Central memory CD8-positive, alpha-beta T cell (primary cell): ENCODE measurements around the gene TAF15.

Experiments used
- ATAC-seq: fragments of 150-1000 bp; cut with Tn5 transposase; replicated peaks from 2 replicates; pipeline ENCODE4 v1.10.0; 2022; ENCODE audit warnings: mild to moderate bottlenecking, moderate FRiP score, moderate number of reproducible peaks; ENCODE audit not compliant: poor library complexity, severe bottlenecking; ENCODE audit errors: extremely low read depth
- DNase-seq, 2 donors: peaks; one replicate each; pipeline ENCODE4 v3.0.0; 2021; ENCODE audit warnings: low spot score in 2 of 2
- H3K27ac Mint-ChIP-seq: one replicate; pipeline ENCODE4 v1.8.0; 2022; ENCODE audit warnings: low read depth, mild to moderate bottlenecking, moderate library complexity, mixed read lengths
- H3K27me3 Mint-ChIP-seq: one replicate; pipeline ENCODE4 v1.8.0; 2022; ENCODE audit warnings: mixed read lengths
- H3K36me3 Mint-ChIP-seq: one replicate; pipeline ENCODE4 v1.8.0; 2022; ENCODE audit warnings: mild to moderate bottlenecking, moderate library complexity, mixed read lengths; ENCODE audit not compliant: insufficient read depth
- H3K4me1 Mint-ChIP-seq: one replicate; pipeline ENCODE4 v1.8.0; 2022; ENCODE audit warnings: mixed read lengths
- H3K4me3 Mint-ChIP-seq: one replicate; pipeline ENCODE4 v1.8.0; 2022; ENCODE audit warnings: mild to moderate bottlenecking, moderate library complexity, mixed read lengths
- H3K9me3 Mint-ChIP-seq: one replicate; pipeline ENCODE4 v1.8.0; 2022; ENCODE audit warnings: mixed read lengths

TAF15 gene

GRCh38 chr17:35773129-35773528 lies 36.2 kb upstream of the TAF15 start:
- H3K4me3 Mint-ChIP-seq = no peak overlapping the region
- no peaks in the 10 kb centered on the region for H3K4me1 Mint-ChIP-seq
- DNase-seq = no peak
- no peaks in the 10 kb centered on the region for H3K36me3 Mint-ChIP-seq
- no peak overlapping the region for H3K27ac Mint-ChIP-seq
- peaks cover 51% of the 10 kb centered on the region for H3K27me3 Mint-ChIP-seq
- no peak for ATAC-seq
- no peaks in the 10 kb centered on the region for H3K9me3 Mint-ChIP-seq

GRCh38 chr17:35773679-35774425 lies 35.4 kb upstream of the TAF15 start:
- no peak for DNase-seq
- Mint-ChIP-seq H3K9me3 (no peaks in the 10 kb centered on the region), H3K36me3 (no peaks in the 10 kb centered on the region), H3K27ac (no peak overlapping the region), H3K27me3 (peaks cover 58% of the 10 kb centered on the region), H3K4me3 (no peak overlapping the region), H3K4me1 (no peaks in the 10 kb centered on the region)
- no peak for ATAC-seq

GRCh38 chr17:35774499-35774898 lies 34.8 kb upstream of the TAF15 start:
- Mint-ChIP-seq H3K9me3 (no peaks in the 10 kb centered on the region), H3K4me1 (no peaks in the 10 kb centered on the region), H3K27me3 (peaks cover 59% of the 10 kb centered on the region), H3K36me3 (no peaks in the 10 kb centered on the region), H3K27ac (no peak overlapping the region), H3K4me3 (no peak overlapping the region)
- DNase-seq (no peak), ATAC-seq (no peak)

- Mint-ChIP-seq H3K27me3 (peaks cover 57% of the 10 kb centered on the region), H3K4me3 (no peak overlapping the region), H3K4me1 (no peaks in the 10 kb centered on the region), H3K27ac (no peak overlapping the region), H3K9me3 (no peaks in the 10 kb centered on the region), H3K36me3 (no peaks in the 10 kb centered on the region)
- ATAC-seq (no peak), DNase-seq (no peak)
These were observed 34.2 kb upstream of the TAF15 start for GRCh38 chr17:35775039-35775438.

- no peak for DNase-seq
- no peak overlapping the region for H3K4me3 Mint-ChIP-seq
These were observed 33.7 kb upstream of the TAF15 start for GRCh38 chr17:35775583-35775982.

GRCh38 chr17:35778641-35779196 lies 30.6 kb upstream of the TAF15 start:
- ATAC-seq (no peak), DNase-seq (no peak)
- Mint-ChIP-seq H3K36me3 (no peaks in the 10 kb centered on the region), H3K4me3 (no peak overlapping the region), H3K9me3 (no peaks in the 10 kb centered on the region), H3K27ac (no peak overlapping the region), H3K4me1 (no peaks in the 10 kb centered on the region), H3K27me3 (peaks cover 65% of the 10 kb centered on the region)

More at GRCh38 chr17:35775583-35775982, 33.7 kb upstream of the TAF15 start:
- ATAC-seq = no peak
- H3K27ac Mint-ChIP-seq = no peak overlapping the region
- H3K9me3 Mint-ChIP-seq = no peaks in the 10 kb centered on the region
- no peaks in the 10 kb centered on the region for H3K36me3 Mint-ChIP-seq
- peaks cover 59% of the 10 kb centered on the region for H3K27me3 Mint-ChIP-seq
- H3K4me1 Mint-ChIP-seq = no peaks in the 10 kb centered on the region

GRCh38 chr17:35780950-35781349 lies 28.3 kb upstream of the TAF15 start:
- peaks cover 47% of the 10 kb centered on the region for H3K27me3 Mint-ChIP-seq
- H3K27ac Mint-ChIP-seq = no peak overlapping the region
- DNase-seq = no peak
- peaks cover 2% of the 10 kb centered on the region for H3K36me3 Mint-ChIP-seq
- no peak for ATAC-seq
- no peak overlapping the region for H3K4me3 Mint-ChIP-seq
- H3K4me1 Mint-ChIP-seq = no peaks in the 10 kb centered on the region
- H3K9me3 Mint-ChIP-seq = no peaks in the 10 kb centered on the region

- no peaks in the 10 kb centered on the region for H3K9me3 Mint-ChIP-seq
- H3K4me3 Mint-ChIP-seq = no peak overlapping the region
- peaks cover 2% of the 10 kb centered on the region for H3K36me3 Mint-ChIP-seq
- DNase-seq (no peak), ATAC-seq (no peak)
- no peak overlapping the region for H3K27ac Mint-ChIP-seq
- no peaks in the 10 kb centered on the region for H3K4me1 Mint-ChIP-seq
- peaks cover 25% of the 10 kb centered on the region for H3K27me3 Mint-ChIP-seq
These were observed 24.4 kb upstream of the TAF15 start for GRCh38 chr17:35784895-35785294.

- ATAC-seq = no peak
- no peak for DNase-seq
- Mint-ChIP-seq H3K36me3 (peaks cover 2% of the 10 kb centered on the region), H3K27me3 (peaks cover 18% of the 10 kb centered on the region), H3K9me3 (no peaks in the 10 kb centered on the region), H3K4me1 (no peaks in the 10 kb centered on the region), H3K4me3 (no peak overlapping the region), H3K27ac (no peak overlapping the region)
These were observed 22.3 kb upstream of the TAF15 start for GRCh38 chr17:35786941-35787432.

GRCh38 chr17:35788477-35789368 lies 20.6 kb upstream of the TAF15 start:
- no peaks in the 10 kb centered on the region for H3K9me3 Mint-ChIP-seq
- no peak for ATAC-seq
- no peak for DNase-seq

GRCh38 chr17:35790841-35791240 lies 18.4 kb upstream of the TAF15 start:
- DNase-seq (no peak), ATAC-seq (no peak)
- H3K27me3 Mint-ChIP-seq = peaks cover 42% of the 10 kb centered on the region
- H3K36me3 Mint-ChIP-seq = no peaks in the 10 kb centered on the region
- no peak overlapping the region for H3K27ac Mint-ChIP-seq
- H3K4me3 Mint-ChIP-seq = no peak overlapping the region
- H3K4me1 Mint-ChIP-seq = peaks cover 4% of the 10 kb centered on the region
- H3K9me3 Mint-ChIP-seq = no peaks in the 10 kb centered on the region

More at GRCh38 chr17:35788477-35789368, 20.6 kb upstream of the TAF15 start:
- no peak overlapping the region for H3K4me3 Mint-ChIP-seq
- no peak overlapping the region for H3K27ac Mint-ChIP-seq
- H3K4me1 Mint-ChIP-seq = no peaks in the 10 kb centered on the region
- H3K27me3 Mint-ChIP-seq = peaks cover 27% of the 10 kb centered on the region
- H3K36me3 Mint-ChIP-seq = peaks cover 2% of the 10 kb centered on the region

GRCh38 chr17:35791681-35792350 lies 17.5 kb upstream of the TAF15 start:
- ATAC-seq (no peak), DNase-seq (no peak)
- Mint-ChIP-seq H3K36me3 (no peaks in the 10 kb centered on the region), H3K4me3 (no peak overlapping the region), H3K4me1 (peaks cover 7% of the 10 kb centered on the region), H3K9me3 (no peaks in the 10 kb centered on the region), H3K27ac (no peak overlapping the region), H3K27me3 (peaks cover 47% of the 10 kb centered on the region)
